Gastrocnemius medialis (tissue), 4 donors: ENCODE results near the gene EPHA4.

Experiments used
- CTCF ChIP-seq, 5 experiments: fragments of 450-650 bp in 3 of 5; fragments of 200-600 bp in 2 of 5; sonication (generic) in 2 of 5; IDR thresholded peaks in 4 of 5; conservative IDR thresholded peaks in 1 of 5; 1 replicate in 4 of 5; 2 replicates in 1 of 5; pipeline ENCODE4 v1.5.1; 2016 to 2019; ENCODE audit warnings: antibody characterized with exemption in 5 of 5, mild to moderate bottlenecking in 3 of 5, moderate library complexity in 3 of 5
- POLR2A ChIP-seq, 2 donors: fragments of 450-650 bp; IDR thresholded peaks; one replicate each; pipeline ENCODE4 v1.6.1; 2017; ENCODE audit warnings: antibody characterized with exemption in 2 of 2, mild to moderate bottlenecking in 2 of 2, moderate library complexity in 2 of 2

DNA sequence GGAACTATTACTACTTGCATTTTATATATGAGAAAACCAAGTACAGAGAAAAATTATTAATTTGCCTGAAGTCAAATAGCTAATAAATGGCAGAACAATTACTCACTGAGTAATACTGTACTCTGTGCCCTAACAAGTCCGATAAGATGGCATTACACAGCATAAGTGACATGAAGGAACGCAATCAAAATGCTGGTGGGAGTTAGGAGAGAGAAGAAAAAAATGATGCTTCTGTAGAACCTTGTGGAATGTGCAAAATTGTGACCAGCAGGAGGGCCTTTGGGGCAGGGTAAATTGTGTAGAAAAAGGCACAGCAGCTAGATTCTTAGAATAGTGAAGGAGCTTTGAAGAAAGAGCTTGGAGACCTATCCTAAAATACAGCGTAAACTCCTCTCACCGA lies 32.9 kb downstream of the EPHA4 start:
- TF ChIP-seq CTCF (IDR thresholded peaks at IDR 0.05 in 4 of 5, conservative IDR thresholded peaks at IDR 0.05 in 1 of 5), result no peak
- TF ChIP-seq POLR2A (IDR thresholded peaks at IDR 0.05), result no peak
